ENCODE results near the gene PTPRN2. TPM values are rescaled to one million over a fixed set of nuclear protein-coding genes. Genes with fewer than 3 reads are reported as not detected.

PTPRN2 gene
- total RNA-seq, 1 experiment from 2014 or later = 1.2 TPM

GRCh38 chr7:157544980-157545680, 1042.5 kb downstream of the PTPRN2 start:
- Histone ChIP-seq H3K9me3 (replicated peaks) (no peaks in the 10 kb centered on the region), H3K27me3 (replicated peaks) (no peaks in the 10 kb centered on the region), H3K4me3 (no peak overlapping the region), H3K27ac (no peak overlapping the region), H3K36me3 (no peaks in the 10 kb centered on the region), H3K4me1 (replicated peaks) (no peaks in the 10 kb centered on the region)
- no peak for DNase-seq (ENCODE audit: low read depth in 1 of 2, low spot score in 2 of 2)

- H3K36me3 ChIP-seq = no peaks in the 10 kb centered on the region
- no peak for DNase-seq (ENCODE audit: low read depth in 1 of 2, low spot score in 2 of 2)
These were observed 1043.4 kb downstream of the PTPRN2 start for GRCh38 chr7:157544226-157544625.

GRCh38 chr7:157543791-157544190, 1043.8 kb downstream of the PTPRN2 start:
- H3K4me3 ChIP-seq = no peak overlapping the region
- no peaks in the 10 kb centered on the region for H3K36me3 ChIP-seq
- H3K27me3 ChIP-seq (replicated peaks) = no peaks in the 10 kb centered on the region
- no peak for DNase-seq (ENCODE audit: low read depth in 1 of 2, low spot score in 2 of 2)
- no peaks in the 10 kb centered on the region for H3K9me3 ChIP-seq (replicated peaks)
- no peaks in the 10 kb centered on the region for H3K4me1 ChIP-seq (replicated peaks)
- H3K27ac ChIP-seq = no peak overlapping the region

More at GRCh38 chr7:157544226-157544625, 1043.4 kb downstream of the PTPRN2 start:
- H3K27ac ChIP-seq = no peak overlapping the region
- no peaks in the 10 kb centered on the region for H3K4me1 ChIP-seq (replicated peaks)
- H3K4me3 ChIP-seq = no peak overlapping the region
- H3K27me3 ChIP-seq (replicated peaks) = no peaks in the 10 kb centered on the region
- H3K9me3 ChIP-seq (replicated peaks) = no peaks in the 10 kb centered on the region

GRCh38 chr7:157543276-157543675, 1044.3 kb downstream of the PTPRN2 start:
- Histone ChIP-seq H3K4me3 (no peak overlapping the region), H3K36me3 (no peaks in the 10 kb centered on the region), H3K27me3 (replicated peaks) (no peaks in the 10 kb centered on the region), H3K4me1 (replicated peaks) (no peaks in the 10 kb centered on the region), H3K27ac (no peak overlapping the region), H3K9me3 (replicated peaks) (no peaks in the 10 kb centered on the region)
- DNase-seq (ENCODE audit: low read depth in 1 of 2, low spot score in 2 of 2) = no peak

GRCh38 chr7:157542068-157543021, 1045.3 kb downstream of the PTPRN2 start:
- Histone ChIP-seq H3K4me1 (replicated peaks) (no peaks in the 10 kb centered on the region), H3K36me3 (no peaks in the 10 kb centered on the region), H3K9me3 (replicated peaks) (no peaks in the 10 kb centered on the region), H3K27me3 (replicated peaks) (no peaks in the 10 kb centered on the region), H3K4me3 (no peak overlapping the region), H3K27ac (no peak overlapping the region)
- no peak for DNase-seq (ENCODE audit: low read depth in 1 of 2, low spot score in 2 of 2)

- no peak for DNase-seq (ENCODE audit: low read depth in 1 of 2, low spot score in 2 of 2)
- Histone ChIP-seq H3K9me3 (replicated peaks) (no peaks in the 10 kb centered on the region), H3K4me1 (replicated peaks) (no peaks in the 10 kb centered on the region), H3K36me3 (no peaks in the 10 kb centered on the region), H3K27me3 (replicated peaks) (no peaks in the 10 kb centered on the region), H3K27ac (no peak overlapping the region), H3K4me3 (no peak overlapping the region)
These were observed 1046.1 kb downstream of the PTPRN2 start for GRCh38 chr7:157541295-157542067.

GRCh38 chr7:157540606-157541294, 1046.9 kb downstream of the PTPRN2 start:
- Histone ChIP-seq H3K4me1 (replicated peaks) (no peaks in the 10 kb centered on the region), H3K27ac (no peak overlapping the region), H3K36me3 (no peaks in the 10 kb centered on the region), H3K4me3 (no peak overlapping the region), H3K9me3 (replicated peaks) (no peaks in the 10 kb centered on the region), H3K27me3 (replicated peaks) (no peaks in the 10 kb centered on the region)
- no peak for DNase-seq (ENCODE audit: low read depth in 1 of 2, low spot score in 2 of 2)

GRCh38 chr7:157540020-157540419, 1047.6 kb downstream of the PTPRN2 start:
- Histone ChIP-seq H3K4me3 (no peak overlapping the region), H3K4me1 (replicated peaks) (no peaks in the 10 kb centered on the region), H3K9me3 (replicated peaks) (no peaks in the 10 kb centered on the region), H3K36me3 (no peaks in the 10 kb centered on the region), H3K27ac (no peak overlapping the region), H3K27me3 (replicated peaks) (no peaks in the 10 kb centered on the region)
- DNase-seq (ENCODE audit: low read depth in 1 of 2, low spot score in 2 of 2) = no peak

GRCh38 chr7:157539521-157539920, 1048.1 kb downstream of the PTPRN2 start:
- Histone ChIP-seq H3K9me3 (replicated peaks) (no peaks in the 10 kb centered on the region), H3K27me3 (replicated peaks) (no peaks in the 10 kb centered on the region), H3K27ac (no peak overlapping the region), H3K4me3 (no peak overlapping the region), H3K36me3 (no peaks in the 10 kb centered on the region), H3K4me1 (replicated peaks) (no peaks in the 10 kb centered on the region)
- DNase-seq (ENCODE audit: low read depth in 1 of 2, low spot score in 2 of 2) = no peak

- no peak for DNase-seq (ENCODE audit: low read depth in 1 of 2, low spot score in 2 of 2)
- Histone ChIP-seq H3K9me3 (replicated peaks) (no peaks in the 10 kb centered on the region), H3K27me3 (replicated peaks) (no peaks in the 10 kb centered on the region), H3K4me3 (no peak overlapping the region), H3K27ac (no peak overlapping the region), H3K36me3 (no peaks in the 10 kb centered on the region), H3K4me1 (replicated peaks) (no peaks in the 10 kb centered on the region)
These were observed 1048.9 kb downstream of the PTPRN2 start for GRCh38 chr7:157538735-157539134.

GRCh38 chr7:157538321-157538720, 1049.3 kb downstream of the PTPRN2 start:
- Histone ChIP-seq H3K9me3 (replicated peaks) (no peaks in the 10 kb centered on the region), H3K4me1 (replicated peaks) (no peaks in the 10 kb centered on the region), H3K27me3 (replicated peaks) (no peaks in the 10 kb centered on the region), H3K4me3 (no peak overlapping the region), H3K27ac (no peak overlapping the region), H3K36me3 (no peaks in the 10 kb centered on the region)
- no peak for DNase-seq (ENCODE audit: low read depth in 1 of 2, low spot score in 2 of 2)

- Histone ChIP-seq H3K27me3 (replicated peaks) (no peaks in the 10 kb centered on the region), H3K36me3 (no peaks in the 10 kb centered on the region), H3K4me3 (no peak overlapping the region), H3K27ac (no peak overlapping the region), H3K4me1 (replicated peaks) (no peaks in the 10 kb centered on the region), H3K9me3 (replicated peaks) (no peaks in the 10 kb centered on the region; the same call in 1 of the 2 replicates)
- DNase-seq (ENCODE audit: low read depth in 1 of 2, low spot score in 2 of 2) = no peak
These were observed 1050.6 kb downstream of the PTPRN2 start for GRCh38 chr7:157537056-157537455.

- no peak for DNase-seq (ENCODE audit: low read depth in 1 of 2, low spot score in 2 of 2)
- no peaks in the 10 kb centered on the region for H3K4me1 ChIP-seq (replicated peaks)
- H3K4me3 ChIP-seq = no peak overlapping the region
These were observed 1055.6 kb downstream of the PTPRN2 start for GRCh38 chr7:157532068-157532467.

More at GRCh38 chr7:157532068-157532467, 1055.6 kb downstream of the PTPRN2 start:
- no peak overlapping the region for H3K27ac ChIP-seq
- no peaks in the 10 kb centered on the region for H3K36me3 ChIP-seq
- H3K27me3 ChIP-seq (replicated peaks) = no peaks in the 10 kb centered on the region
- H3K9me3 ChIP-seq (replicated peaks) = no peaks in the 10 kb centered on the region; the same call in 1 of the 2 replicates
